ENCODE data around the gene TSPYL2. TPM values are rescaled to one million over a fixed set of nuclear protein-coding genes. Genes with fewer than 3 reads are reported as not detected.

Gene TSPYL2
- total RNA-seq, 1 donor from 2014 or later: 31.5 TPM

DNA sequence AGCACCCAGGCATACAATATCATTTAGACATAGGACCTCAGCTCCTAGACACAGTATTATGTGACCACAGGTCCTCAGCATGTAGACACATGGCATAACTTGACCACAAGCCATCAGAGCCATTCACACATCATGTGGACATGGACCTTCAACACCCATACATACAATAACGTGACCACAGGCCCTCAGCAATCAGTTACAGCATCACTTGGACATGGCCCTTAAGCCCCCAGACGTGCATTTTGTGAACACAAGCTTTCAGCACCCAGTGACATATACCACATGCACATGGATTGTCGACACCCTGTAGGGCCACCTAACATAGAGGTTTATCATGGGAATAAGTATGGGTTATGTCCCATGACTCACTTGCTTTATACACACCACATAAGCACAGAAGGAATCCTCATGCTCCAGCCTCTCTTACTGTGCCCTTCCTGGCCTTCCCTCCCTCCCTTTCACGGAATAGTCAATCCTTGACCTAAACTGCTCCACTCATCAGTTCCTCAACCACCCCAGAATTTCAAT lies 1.9 kb downstream of the TSPYL2 start:
- Histone ChIP-seq H3K36me3 (ENCODE audit: insufficient read depth, low read length) (peaks cover 10% of the 10 kb centered on the region), H3K79me2 (ENCODE audit: insufficient read depth, low read length) (peaks cover 38% of the 10 kb centered on the region), H3K4me3 (ENCODE audit: insufficient read depth, low read depth, low read length) (peak overlapping the region; percentile 33), H2AFZ (ENCODE audit: low read depth, low read length) (no peak overlapping the region), H3K4me1 (ENCODE audit: insufficient read depth, low read length) (peaks cover 20% of the 10 kb centered on the region), H3K4me2 (ENCODE audit: low read length) (peak overlapping the region; percentile 98), H3K9ac (ENCODE audit: low read length) (peak overlapping the region; percentile 43), H3K27ac (ENCODE audit: low read depth, low read length) (no peak overlapping the region), H4K20me1 (ENCODE audit: insufficient read depth, low read length) (peaks cover 54% of the 10 kb centered on the region), H3K27me3 (ENCODE audit: insufficient read depth, low read length) (no peaks in the 10 kb centered on the region), H3K9me3 (ENCODE audit: insufficient read depth, low read depth, low read length) (no peaks in the 10 kb centered on the region)
- Mint-ChIP-seq H3K27me3 (ENCODE audit: low read depth, unreplicated experiment) (no peaks in the 10 kb centered on the region), H3K27ac (ENCODE audit: unreplicated experiment) (no peak overlapping the region), H3K4me3 (ENCODE audit: unreplicated experiment) (peak overlapping the region; percentile 96), H3K36me3 (ENCODE audit: low read depth, unreplicated experiment) (peaks cover 10% of the 10 kb centered on the region), H3K4me1 (ENCODE audit: low read depth, unreplicated experiment) (peaks cover 25% of the 10 kb centered on the region), H3K9me3 (ENCODE audit: unreplicated experiment) (no peaks in the 10 kb centered on the region)
- FAIRE-seq: peak; percentile 100
- TF ChIP-seq, protein P1, sequence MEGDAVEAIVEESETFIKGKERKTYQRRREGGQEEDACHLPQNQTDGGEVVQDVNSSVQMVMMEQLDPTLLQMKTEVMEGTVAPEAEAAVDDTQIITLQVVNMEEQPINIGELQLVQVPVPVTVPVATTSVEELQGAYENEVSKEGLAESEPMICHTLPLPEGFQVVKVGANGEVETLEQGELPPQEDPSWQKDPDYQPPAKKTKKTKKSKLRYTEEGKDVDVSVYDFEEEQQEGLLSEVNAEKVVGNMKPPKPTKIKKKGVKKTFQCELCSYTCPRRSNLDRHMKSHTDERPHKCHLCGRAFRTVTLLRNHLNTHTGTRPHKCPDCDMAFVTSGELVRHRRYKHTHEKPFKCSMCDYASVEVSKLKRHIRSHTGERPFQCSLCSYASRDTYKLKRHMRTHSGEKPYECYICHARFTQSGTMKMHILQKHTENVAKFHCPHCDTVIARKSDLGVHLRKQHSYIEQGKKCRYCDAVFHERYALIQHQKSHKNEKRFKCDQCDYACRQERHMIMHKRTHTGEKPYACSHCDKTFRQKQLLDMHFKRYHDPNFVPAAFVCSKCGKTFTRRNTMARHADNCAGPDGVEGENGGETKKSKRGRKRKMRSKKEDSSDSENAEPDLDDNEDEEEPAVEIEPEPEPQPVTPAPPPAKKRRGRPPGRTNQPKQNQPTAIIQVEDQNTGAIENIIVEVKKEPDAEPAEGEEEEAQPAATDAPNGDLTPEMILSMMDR (IDR thresholded peaks at IDR 0.05; ENCODE audit: insufficient read depth, low read depth, low read length): no peak
- no peak for TF ChIP-seq EZH2 (IDR thresholded peaks at IDR 0.05; ENCODE audit: insufficient read depth, low read length)
- DNase-seq (ENCODE audit: low read depth): no peak

DNA sequence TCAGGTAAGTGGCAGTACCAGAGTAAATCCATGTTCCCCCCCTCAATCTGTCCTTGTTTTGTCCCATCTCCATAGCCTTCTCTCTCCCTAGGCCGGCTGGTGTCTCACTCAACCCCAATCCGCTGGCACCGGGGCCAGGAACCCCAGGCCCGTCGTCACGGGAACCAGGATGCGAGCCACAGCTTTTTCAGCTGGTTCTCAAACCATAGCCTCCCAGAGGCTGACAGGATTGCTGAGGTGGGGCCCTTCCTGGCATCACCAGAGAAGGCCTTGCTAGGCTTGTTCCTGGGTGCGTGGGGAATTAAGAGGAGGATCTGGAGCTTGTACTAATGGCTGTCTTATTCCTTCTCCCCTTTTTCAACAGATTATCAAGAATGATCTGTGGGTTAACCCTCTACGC lies 2.7 kb downstream of the TSPYL2 start:
- Mint-ChIP-seq H3K36me3 (ENCODE audit: low read depth, unreplicated experiment) (peaks cover 10% of the 10 kb centered on the region), H3K9me3 (ENCODE audit: unreplicated experiment) (no peaks in the 10 kb centered on the region), H3K4me1 (ENCODE audit: low read depth, unreplicated experiment) (peaks cover 22% of the 10 kb centered on the region), H3K27me3 (ENCODE audit: low read depth, unreplicated experiment) (no peaks in the 10 kb centered on the region), H3K4me3 (ENCODE audit: unreplicated experiment) (no peak overlapping the region), H3K27ac (ENCODE audit: unreplicated experiment) (no peak overlapping the region)
- no peak for DNase-seq (ENCODE audit: low read depth)
- Histone ChIP-seq H3K4me3 (ENCODE audit: insufficient read depth, low read depth, low read length) (no peak overlapping the region), H4K20me1 (ENCODE audit: insufficient read depth, low read length) (peaks cover 54% of the 10 kb centered on the region), H3K27me3 (ENCODE audit: insufficient read depth, low read length) (no peaks in the 10 kb centered on the region), H2AFZ (ENCODE audit: low read depth, low read length) (no peak overlapping the region), H3K4me2 (ENCODE audit: low read length) (peak overlapping the region; percentile 5), H3K79me2 (ENCODE audit: insufficient read depth, low read length) (peaks cover 38% of the 10 kb centered on the region), H3K36me3 (ENCODE audit: insufficient read depth, low read length) (peaks cover 10% of the 10 kb centered on the region), H3K9ac (ENCODE audit: low read length) (peak overlapping the region; percentile 43), H3K9me3 (ENCODE audit: insufficient read depth, low read depth, low read length) (no peaks in the 10 kb centered on the region), H3K4me1 (ENCODE audit: insufficient read depth, low read length) (peaks cover 21% of the 10 kb centered on the region), H3K27ac (ENCODE audit: low read depth, low read length) (no peak overlapping the region)
- TF ChIP-seq, protein P1 (IDR thresholded peaks at IDR 0.05; ENCODE audit: insufficient read depth, low read depth, low read length): no peak
- TF ChIP-seq EZH2 (IDR thresholded peaks at IDR 0.05; ENCODE audit: insufficient read depth, low read length): no peak
- FAIRE-seq: no peak

DNA sequence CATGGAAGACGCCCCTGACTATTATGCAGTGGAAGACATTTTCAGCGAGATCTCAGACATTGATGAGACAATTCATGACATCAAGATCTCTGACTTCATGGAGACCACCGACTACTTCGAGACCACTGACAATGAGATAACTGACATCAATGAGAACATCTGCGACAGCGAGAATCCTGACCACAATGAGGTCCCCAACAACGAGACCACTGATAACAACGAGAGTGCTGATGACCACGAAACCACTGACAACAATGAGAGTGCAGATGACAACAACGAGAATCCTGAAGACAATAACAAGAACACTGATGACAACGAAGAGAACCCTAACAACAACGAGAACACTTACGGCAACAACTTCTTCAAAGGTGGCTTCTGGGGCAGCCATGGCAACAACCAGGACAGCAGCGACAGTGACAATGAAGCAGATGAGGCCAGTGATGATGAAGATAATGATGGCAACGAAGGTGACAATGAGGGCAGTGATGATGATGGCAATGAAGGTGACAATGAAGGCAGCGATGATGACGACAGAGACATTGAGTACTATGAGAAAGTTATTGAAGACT lies 3.6 kb downstream of the TSPYL2 start:
- H3K9me3 Mint-ChIP-seq (ENCODE audit: unreplicated experiment): no peaks in the 10 kb centered on the region
- Histone ChIP-seq H3K4me2 (ENCODE audit: low read length) (peak overlapping the region; percentile 22), H3K27ac (ENCODE audit: low read depth, low read length) (no peak overlapping the region), H3K79me2 (ENCODE audit: insufficient read depth, low read length) (peaks cover 38% of the 10 kb centered on the region), H3K9ac (ENCODE audit: low read length) (peak overlapping the region; percentile 18), H3K27me3 (ENCODE audit: insufficient read depth, low read length) (no peaks in the 10 kb centered on the region), H2AFZ (ENCODE audit: low read depth, low read length) (no peak overlapping the region), H3K4me3 (ENCODE audit: insufficient read depth, low read depth, low read length) (no peak overlapping the region), H3K36me3 (ENCODE audit: insufficient read depth, low read length) (peaks cover 10% of the 10 kb centered on the region), H3K9me3 (ENCODE audit: insufficient read depth, low read depth, low read length) (no peaks in the 10 kb centered on the region), H4K20me1 (ENCODE audit: insufficient read depth, low read length) (peaks cover 54% of the 10 kb centered on the region), H3K4me1 (ENCODE audit: insufficient read depth, low read length) (peaks cover 21% of the 10 kb centered on the region)
- TF ChIP-seq, protein P1 (IDR thresholded peaks at IDR 0.05; ENCODE audit: insufficient read depth, low read depth, low read length): no peak
- no peak for TF ChIP-seq EZH2 (IDR thresholded peaks at IDR 0.05; ENCODE audit: insufficient read depth, low read length)
- no peak overlapping the region for H3K27ac Mint-ChIP-seq (ENCODE audit: unreplicated experiment)
- peaks cover 10% of the 10 kb centered on the region for H3K36me3 Mint-ChIP-seq (ENCODE audit: low read depth, unreplicated experiment)
- no peaks in the 10 kb centered on the region for H3K27me3 Mint-ChIP-seq (ENCODE audit: low read depth, unreplicated experiment)
- peaks cover 20% of the 10 kb centered on the region for H3K4me1 Mint-ChIP-seq (ENCODE audit: low read depth, unreplicated experiment)
- peak overlapping the region; percentile 63 for H3K4me3 Mint-ChIP-seq (ENCODE audit: unreplicated experiment)
- peak; percentile 93 for FAIRE-seq
- DNase-seq (ENCODE audit: low read depth): no peak

Measured in astrocyte (in vitro differentiated cells and primary cell).